CD4-positive, alpha-beta T cell treated with Interleukin-21 for 1 hour (primary cell): ENCODE measurements around the gene DGKG.

Source experiments
- DNase-seq: peaks from one replicate; pipeline ENCODE4 v3.0.0-alpha.2; 2020

Gene DGKG

DNA sequence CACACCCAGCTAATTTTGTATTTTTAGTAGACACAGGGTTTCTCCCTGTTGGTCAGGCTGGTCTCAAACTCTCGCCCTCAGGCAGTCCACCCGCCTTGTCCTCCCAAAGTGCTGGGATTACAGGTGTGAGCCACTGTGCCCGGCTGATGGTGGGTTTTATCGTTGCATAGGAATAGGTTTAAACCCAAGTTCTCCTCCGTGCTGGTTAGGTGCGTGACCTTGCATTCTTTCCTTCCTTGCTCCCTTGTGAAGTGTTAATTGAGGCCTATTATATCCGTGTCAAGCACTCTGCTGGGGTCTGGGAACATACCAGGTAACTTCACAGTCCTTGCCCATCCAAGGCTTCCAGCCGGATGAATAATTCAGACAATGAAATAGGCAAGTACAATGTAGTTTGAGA lies 233.9 kb downstream of the DGKG start:
- DNase-seq, result no peak

GRCh38 chr3:186127463-186127862 lies 234.6 kb downstream of the DGKG start:
- DNase-seq, result no peak

DNA sequence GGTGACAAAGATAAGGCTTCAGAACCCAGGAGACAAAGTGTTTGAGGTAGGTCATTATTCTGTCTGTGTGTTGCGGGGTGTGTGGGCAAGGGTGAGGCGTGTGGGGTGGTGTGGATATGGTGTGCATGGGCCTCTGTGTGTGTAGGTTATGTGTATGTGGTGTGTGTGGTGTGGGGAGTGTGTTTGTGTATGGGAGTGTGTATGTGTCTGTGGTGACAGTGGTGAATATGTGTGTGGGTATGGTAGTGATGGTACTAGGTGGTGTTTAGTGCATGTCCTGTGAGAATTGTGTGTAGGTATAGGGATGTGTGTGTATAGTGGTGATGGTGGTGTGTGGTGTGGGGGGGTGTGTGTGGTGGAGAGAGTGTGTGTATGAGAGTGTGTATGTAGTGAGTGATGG lies 236.9 kb downstream of the DGKG start:
- DNase-seq, result no peak

- DNase-seq, result no peak
These were observed 237.4 kb downstream of the DGKG start for GRCh38 chr3:186124592-186124991.

DNA sequence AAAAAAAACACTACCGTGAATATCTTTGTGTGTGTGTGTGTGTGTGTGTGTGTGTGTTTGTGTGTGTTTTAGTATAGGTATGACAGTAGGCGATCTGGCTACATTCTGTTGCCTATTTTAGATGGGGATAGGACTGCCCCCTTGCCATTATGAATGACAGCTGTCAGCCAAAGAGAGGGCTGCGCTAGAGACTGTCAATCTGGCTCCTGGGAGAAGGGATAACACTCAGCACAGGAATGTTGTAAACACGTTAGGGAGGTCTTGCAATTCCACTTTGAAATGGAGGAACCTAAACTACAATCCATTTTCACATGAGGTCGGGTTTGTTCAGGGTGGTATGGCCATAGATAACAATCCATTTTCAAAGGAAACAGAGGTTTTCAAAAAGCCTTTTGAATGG lies 239.0 kb downstream of the DGKG start:
- no peak for DNase-seq

GRCh38 chr3:186121968-186122367 lies 240.1 kb downstream of the DGKG start:
- no peak for DNase-seq

- DNase-seq, result no peak
These were observed 240.8 kb downstream of the DGKG start for GRCh38 chr3:186121278-186121677.

DNA sequence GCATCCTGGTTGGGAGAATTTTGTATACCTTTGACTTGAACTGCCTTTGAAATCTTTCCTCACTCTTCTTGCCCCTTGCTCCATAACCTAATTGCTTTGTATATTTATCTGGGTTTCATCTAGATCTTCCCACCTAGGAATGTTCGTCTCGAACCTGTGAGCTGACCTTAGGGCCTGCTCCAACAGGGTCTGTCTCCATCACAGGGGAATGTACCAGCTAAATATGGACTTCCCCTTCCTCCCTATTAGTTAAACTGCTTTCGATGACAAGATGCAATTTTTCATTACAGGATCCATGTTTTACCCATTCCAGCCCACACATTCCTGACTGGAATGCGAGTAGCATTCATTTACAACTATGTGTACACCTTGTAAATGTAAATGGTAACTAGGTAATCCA lies 242.5 kb downstream of the DGKG start:
- no peak for DNase-seq

DNA sequence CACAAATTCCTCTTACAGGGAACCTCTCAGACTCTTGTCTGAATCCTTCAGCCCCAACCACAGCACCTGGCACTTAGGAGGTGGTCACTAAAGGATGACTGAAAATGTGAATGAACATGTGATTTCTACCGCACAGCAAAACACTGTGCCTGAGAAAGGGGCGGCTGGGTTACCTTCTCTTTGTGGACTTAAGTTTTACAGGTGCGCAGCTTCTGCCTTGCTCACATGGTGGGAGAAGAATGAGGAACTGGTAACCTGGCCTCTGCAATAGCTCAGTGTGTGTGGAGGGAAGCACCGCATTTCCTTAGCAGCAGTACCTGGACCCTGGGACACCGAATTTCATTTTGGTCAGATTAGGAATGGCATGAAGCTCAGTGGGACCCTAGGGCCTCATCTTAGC lies 243.3 kb downstream of the DGKG start:
- no peak for DNase-seq

GRCh38 chr3:186117521-186118134 lies 244.4 kb downstream of the DGKG start:
- no peak for DNase-seq

DNA sequence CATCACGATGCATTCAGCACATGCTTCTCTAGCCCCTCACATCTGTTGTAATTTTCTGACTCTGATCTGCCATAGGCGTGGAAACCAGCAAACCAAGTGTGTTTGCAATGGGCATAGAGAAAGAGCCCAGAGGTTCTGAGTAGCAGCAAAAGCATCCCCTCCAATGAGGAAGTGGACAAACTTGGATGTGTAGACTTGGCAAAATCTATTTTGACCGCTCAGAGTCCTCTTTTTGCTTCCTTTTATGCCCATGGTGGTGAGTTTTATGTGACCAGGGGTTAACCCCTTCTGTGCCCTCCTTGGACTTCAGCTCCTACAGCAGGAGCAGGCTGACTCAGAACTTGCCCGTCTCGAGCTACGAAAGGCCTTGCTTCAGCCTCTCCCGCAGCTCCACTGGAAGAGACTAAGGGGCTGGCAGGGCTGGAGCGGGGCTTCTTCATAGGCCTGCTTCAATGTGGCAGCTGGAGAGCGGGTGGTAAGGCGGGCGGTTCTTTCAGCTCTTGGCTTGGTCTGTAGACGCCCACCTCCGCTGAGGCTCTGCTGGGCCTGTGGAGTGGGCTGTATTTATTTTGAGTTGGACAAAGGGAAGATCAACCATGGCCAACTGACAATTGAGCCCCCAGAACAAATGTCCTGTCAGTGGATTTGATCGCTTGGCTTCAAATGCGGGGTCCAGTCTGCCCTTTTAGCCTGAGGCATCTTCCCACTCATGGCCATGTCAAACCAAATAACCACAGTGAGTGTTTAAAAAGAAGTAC lies 246.6 kb downstream of the DGKG start:
- no peak for DNase-seq

DNA sequence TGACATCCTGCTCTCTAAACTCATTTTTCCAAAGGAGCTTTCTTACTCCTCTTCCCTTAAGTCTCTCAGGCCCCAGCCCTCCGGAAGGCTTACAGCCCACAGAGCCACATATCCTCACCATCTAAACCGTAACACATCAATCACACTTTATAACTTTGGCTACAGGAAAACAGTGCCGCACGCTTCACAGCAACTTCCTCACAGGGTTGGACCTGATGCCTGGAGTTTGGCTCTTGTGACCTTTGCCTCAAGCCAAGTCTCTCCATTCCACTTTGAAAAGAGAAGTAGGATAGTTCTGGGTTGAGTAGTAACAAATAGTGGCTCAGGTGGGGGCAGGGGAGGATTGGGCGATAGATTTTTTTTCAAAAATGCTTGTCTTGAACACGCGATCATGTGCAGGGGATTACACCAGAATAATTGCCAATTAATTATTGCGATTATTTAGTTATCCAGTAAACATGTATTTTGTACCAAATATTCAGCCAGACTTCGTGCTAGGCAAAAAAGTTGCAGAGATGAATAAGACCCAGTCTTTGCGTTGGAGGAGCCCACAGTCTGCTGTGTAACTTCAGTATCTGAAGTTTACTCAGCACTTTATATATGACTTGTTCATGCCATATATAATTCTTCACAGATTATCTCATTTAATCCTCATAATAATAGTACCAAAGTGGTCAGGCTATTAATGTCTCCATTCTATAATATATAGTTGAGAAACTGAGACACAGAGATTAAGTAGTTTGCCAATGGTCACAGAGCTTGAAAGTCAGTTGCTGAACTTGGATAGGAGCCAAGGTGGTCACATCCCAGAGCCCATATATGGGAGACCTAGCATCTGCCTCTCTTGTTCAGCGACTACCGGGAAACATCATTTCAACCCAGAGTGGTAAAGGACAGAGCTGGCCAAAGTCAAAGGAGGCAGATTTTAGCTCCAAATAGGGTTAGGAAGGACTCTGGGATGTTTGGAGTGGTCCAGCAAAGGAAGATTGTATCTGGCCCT lies 250.8 kb downstream of the DGKG start:
- no peak for DNase-seq

- DNase-seq, result no peak
These were observed 251.9 kb downstream of the DGKG start for GRCh38 chr3:186109897-186110803.

- peak; percentile 93 for DNase-seq
These were observed 252.8 kb downstream of the DGKG start, which contains the start of gene ETV5 for GRCh38 chr3:186108941-186109865. ETV5 (minus strand) TSS chr3:186109089; CDS start chr3:186105868, 3,221 bp downstream.

GRCh38 chr3:186108106-186108940 lies 253.7 kb downstream of the DGKG start:
- peak; percentile 7 for DNase-seq

DNA sequence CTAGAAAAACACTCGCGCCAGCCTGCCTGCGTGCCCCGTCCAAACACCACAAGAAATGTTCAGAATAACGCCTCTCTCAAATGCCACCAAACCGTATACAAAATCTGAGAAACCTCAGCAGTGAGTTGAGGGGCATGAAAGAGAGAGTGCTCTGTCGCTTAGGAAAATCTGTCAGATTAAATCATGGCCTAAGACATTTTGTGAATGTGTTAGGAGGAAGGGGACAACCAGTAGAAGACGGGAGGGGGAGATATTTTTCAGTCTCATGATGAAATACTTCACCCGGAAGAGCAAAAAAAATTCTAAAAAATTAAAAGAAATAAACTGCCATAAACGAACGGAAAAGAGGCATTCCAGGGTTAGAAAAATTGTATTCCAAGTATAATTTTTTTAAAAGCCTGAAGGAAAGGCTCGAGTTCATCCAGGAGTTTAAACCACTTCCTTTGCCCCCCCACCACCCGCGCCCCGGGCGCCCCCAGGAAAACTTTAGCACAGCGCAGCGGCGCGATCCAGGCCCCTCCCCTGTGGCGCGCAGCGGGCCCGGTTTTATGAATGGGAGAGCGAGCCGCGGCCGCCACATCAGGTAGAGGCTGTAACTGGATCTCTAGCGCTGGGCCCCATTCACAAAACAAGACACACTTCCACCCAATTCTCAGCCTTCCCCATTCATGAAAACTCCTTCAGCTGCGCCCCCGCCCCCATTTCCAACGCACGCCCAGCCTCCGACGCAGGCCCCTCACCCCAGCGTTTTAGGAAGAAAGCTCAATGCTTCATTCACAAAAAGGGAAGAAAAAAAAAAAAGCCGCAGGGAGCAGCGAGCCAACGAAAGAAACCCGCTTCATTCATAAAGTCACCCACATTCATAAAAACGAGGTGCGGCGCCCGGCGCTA lies 254.6 kb downstream of the DGKG start:
- peak; percentile 27 for DNase-seq

DNA sequence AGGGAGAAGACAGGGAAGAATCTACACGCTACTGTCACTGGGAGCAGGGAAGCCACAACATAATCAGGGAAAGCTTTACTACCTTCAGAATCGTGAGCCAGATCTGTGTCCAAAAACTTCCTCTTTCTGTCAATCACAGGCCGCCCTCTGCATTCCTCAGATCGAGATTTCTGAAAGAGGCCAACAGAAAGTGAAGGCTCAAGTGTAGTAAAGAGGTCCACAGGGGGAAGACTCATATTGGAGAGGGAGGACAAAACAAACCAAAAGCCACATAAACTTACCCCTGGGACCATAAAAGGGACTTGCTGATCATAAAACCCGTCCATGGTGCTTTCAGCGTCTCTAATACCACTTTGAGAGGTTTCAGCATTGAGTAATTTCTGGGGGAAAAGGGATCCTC lies 256.5 kb downstream of the DGKG start:
- DNase-seq, result no peak

DNA sequence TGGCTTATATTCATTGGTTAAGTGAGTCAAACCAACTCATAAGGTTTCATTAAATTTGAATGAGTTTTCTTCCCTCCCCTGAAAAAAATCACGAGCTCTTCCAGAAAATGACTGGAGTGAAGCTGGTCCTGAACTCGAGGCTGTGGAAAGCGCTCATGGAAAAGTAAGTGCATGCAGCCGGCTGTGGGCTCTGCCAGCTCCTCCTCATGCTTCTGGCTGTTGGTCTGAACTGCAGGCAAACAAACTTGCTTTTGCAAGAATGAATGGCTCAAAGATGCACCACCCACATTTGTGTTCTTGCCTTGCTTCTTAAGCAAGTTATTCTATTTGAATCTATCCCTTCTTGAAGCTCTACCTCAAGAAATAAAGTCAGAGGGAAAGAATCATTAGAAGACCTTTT lies 259.3 kb downstream of the DGKG start:
- no peak for DNase-seq

DNA sequence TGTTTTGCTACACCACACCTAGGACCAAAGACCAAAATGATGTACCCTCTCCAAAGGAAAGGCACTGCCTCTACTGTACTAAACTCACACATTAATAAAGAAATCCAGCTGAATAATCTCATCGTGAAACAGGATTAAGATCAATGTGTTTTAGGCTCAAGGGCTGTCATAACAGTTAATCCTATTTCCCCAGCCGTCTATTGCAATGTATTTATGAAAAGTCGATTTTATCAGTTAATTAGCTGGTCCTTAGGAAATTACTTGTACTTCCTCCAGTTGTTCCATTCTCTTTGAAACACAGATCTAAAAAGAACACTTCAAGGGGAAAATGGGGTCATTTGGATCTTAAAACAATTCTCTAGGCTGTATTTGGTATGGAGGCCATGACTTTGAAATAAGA lies 261.6 kb downstream of the DGKG start:
- DNase-seq, result no peak
